Caco-2 (cell line): ENCODE data around the gene ASB4. TPM values are rescaled to one million over a fixed set of nuclear protein-coding genes. Genes with fewer than 3 reads are reported as not detected.
"Not testable (repeated sequence)": the region's sequence is repeated elsewhere in the genome, so short reads cannot be mapped to it uniquely, and the experiment has no call there.

Experiments
- BruUV-seq: library from RNA; stranded (reverse); fragments of 400-500 nt; replicated peaks from 2 replicates; lab custom pipeline; 2021; lab: Mats Ljungman, UMichigan
- CTCF ChIA-PET: fragments of 300-600 bp; sonication (Branson Sonifier 250); formaldehyde crosslinking; loops from one replicate; lab custom pipeline; 2022; ENCODE audit warnings: antibody characterized with exemption; lab: Charles Lee
- POLR2A ChIA-PET: fragments of 300-600 bp; sonication (Branson Sonifier 250); formaldehyde crosslinking; loops from one replicate; lab custom pipeline; 2022; ENCODE audit warnings: antibody characterized with exemption; lab: Charles Lee
- DNase-seq, 2 experiments: peaks; one replicate each; pipeline versions ENCODE4 v3.0.0 to v3.0.0-alpha.2; 2020 to 2022
- H3K27me3 ChIP-seq: replicated peaks from 2 replicates; pipeline ENCODE4 v1.6.0; 2011; ENCODE audit warnings: low read length; ENCODE audit not compliant: control insufficient read depth, insufficient read depth
- H3K36me3 ChIP-seq: 2 replicates; pipeline ENCODE4 v1.5.1; 2011; ENCODE audit warnings: low read length; ENCODE audit not compliant: control insufficient read depth, insufficient read depth
- H3K4me1 ChIP-seq: fragments of 250-450 bp; sonication (Bioruptor Pico); 2 replicates; pipeline ENCODE4 v1.5.1; 2020; ENCODE audit warnings: mild to moderate bottlenecking
- H3K4me3 ChIP-seq: 2 replicates; pipeline ENCODE4 v1.5.1; 2011; ENCODE audit warnings: low read depth, mild to moderate bottlenecking, control low read depth, low read length
- H3K9me3 ChIP-seq: fragments of 250-450 bp; sonication (Bioruptor Pico); 2 replicates; pipeline ENCODE4 v1.5.1; 2020; ENCODE audit warnings: mild to moderate bottlenecking, moderate library complexity
- H3K27ac Mint-ChIP-seq: one replicate; pipeline ENCODE4 v1.8.0; 2022; ENCODE audit warnings: mixed read lengths; ENCODE audit not compliant: unreplicated experiment
- H3K27me3 Mint-ChIP-seq: one replicate; pipeline ENCODE4 v1.8.0; 2022; ENCODE audit warnings: mixed read lengths; ENCODE audit not compliant: insufficient read depth, unreplicated experiment
- H3K36me3 Mint-ChIP-seq: one replicate; pipeline ENCODE4 v1.8.0; 2022; ENCODE audit warnings: mild to moderate bottlenecking, mixed read lengths; ENCODE audit not compliant: insufficient read depth, unreplicated experiment
- H3K4me1 Mint-ChIP-seq: one replicate; pipeline ENCODE4 v1.8.0; 2022; ENCODE audit warnings: low read depth, mixed read lengths; ENCODE audit not compliant: unreplicated experiment
- H3K4me3 Mint-ChIP-seq: one replicate; pipeline ENCODE4 v1.8.0; 2022; ENCODE audit warnings: mild to moderate bottlenecking, moderate library complexity, mixed read lengths; ENCODE audit not compliant: unreplicated experiment
- H3K9me3 Mint-ChIP-seq: one replicate; pipeline ENCODE4 v1.8.0; 2022; ENCODE audit warnings: mixed read lengths; ENCODE audit not compliant: unreplicated experiment
- intact Hi-C: fragments of 100-400 bp; cut with micrococcal nuclease; formaldehyde crosslinking; loops from one replicate; pipeline ENCODE4 v1.10.0; 2022; ENCODE audit not compliant: unreplicated experiment
- total RNA-seq: library from RNA; stranded (reverse); gene quantifications from 2 replicates; pipeline ENCODE4 v1.2.3, GENCODE V29; 2022
- TF ChIP-seq, protein P1 (sequence below), 2 experiments: fragments of 200-600 bp in 1 of 2; IDR thresholded peaks; 1 replicate in 1 of 2; 2 replicates in 1 of 2; pipeline versions ENCODE4 v1.5.1 to v1.8.0; 2011 to 2022; ENCODE audit warnings: antibody characterized with exemption in 1 of 2, control low read depth in 1 of 2, inconsistent platforms in 1 of 2, low read depth in 1 of 2, low read length in 1 of 2, mild to moderate bottlenecking in 1 of 2, moderate library complexity in 1 of 2; ENCODE audit not compliant: insufficient read depth in 1 of 2, severe bottlenecking in 1 of 2, unreplicated experiment in 1 of 2

ASB4 gene
- total RNA-seq, 1 experiment from 2014 or later, result not detected

DNA sequence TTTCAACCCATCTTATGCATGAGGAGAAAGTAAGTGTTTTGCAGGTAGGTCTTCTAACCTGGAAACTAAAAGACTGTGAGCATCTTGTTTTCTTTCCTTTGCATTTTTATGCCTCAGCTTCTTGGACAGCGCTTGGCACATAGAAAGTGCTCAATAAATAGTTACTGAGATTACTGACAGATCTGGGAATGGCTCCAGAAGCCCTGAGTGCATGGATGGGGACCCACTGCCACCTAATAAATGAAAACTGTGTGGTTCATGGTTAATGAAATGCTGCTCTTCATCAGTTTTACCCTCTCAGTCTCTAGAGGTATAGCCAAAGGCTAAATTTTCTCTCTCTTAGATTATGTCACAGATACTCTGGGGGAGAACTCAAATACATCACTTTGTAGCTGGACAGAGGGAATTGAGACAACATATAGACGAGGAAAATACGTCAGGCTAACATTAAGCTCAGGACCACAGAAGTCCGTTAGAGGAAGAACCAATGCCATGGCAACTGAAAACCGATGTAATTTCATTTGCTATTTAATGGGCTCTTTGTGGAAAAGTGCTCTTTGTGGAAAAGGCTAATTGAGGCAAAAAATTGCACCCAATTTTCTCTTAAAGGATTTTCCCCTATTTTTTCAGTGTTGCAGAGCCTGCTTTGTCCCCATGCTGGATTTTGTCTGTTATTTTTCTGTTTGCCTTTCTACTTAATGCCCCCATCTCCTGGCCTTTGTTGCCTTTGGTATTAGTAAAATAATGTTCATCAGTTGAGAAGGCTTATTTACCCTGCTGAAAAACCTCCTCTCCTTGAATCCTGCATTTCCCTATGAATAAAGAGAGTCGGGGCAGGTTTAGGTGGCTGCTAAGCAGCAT, 17.8 kb downstream of the ASB4 start:
- Mint-ChIP-seq H3K9me3 (no peaks in the 10 kb centered on the region), H3K27ac (no peak overlapping the region), H3K4me3 (no peak overlapping the region), H3K27me3 (no peaks in the 10 kb centered on the region), H3K4me1 (peaks cover 30% of the 10 kb centered on the region), H3K36me3 (no peaks in the 10 kb centered on the region)
- POLR2A ChIA-PET, result no interaction called here
- intact Hi-C loops, result no loop called here
- TF ChIP-seq, protein P1, sequence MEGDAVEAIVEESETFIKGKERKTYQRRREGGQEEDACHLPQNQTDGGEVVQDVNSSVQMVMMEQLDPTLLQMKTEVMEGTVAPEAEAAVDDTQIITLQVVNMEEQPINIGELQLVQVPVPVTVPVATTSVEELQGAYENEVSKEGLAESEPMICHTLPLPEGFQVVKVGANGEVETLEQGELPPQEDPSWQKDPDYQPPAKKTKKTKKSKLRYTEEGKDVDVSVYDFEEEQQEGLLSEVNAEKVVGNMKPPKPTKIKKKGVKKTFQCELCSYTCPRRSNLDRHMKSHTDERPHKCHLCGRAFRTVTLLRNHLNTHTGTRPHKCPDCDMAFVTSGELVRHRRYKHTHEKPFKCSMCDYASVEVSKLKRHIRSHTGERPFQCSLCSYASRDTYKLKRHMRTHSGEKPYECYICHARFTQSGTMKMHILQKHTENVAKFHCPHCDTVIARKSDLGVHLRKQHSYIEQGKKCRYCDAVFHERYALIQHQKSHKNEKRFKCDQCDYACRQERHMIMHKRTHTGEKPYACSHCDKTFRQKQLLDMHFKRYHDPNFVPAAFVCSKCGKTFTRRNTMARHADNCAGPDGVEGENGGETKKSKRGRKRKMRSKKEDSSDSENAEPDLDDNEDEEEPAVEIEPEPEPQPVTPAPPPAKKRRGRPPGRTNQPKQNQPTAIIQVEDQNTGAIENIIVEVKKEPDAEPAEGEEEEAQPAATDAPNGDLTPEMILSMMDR (IDR thresholded peaks at IDR 0.05; ENCODE audit: insufficient read depth in 1 of 2, low read depth in 1 of 2, low read length in 1 of 2, severe bottlenecking in 1 of 2, unreplicated experiment in 1 of 2), result no peak
- Histone ChIP-seq H3K36me3 (no peaks in the 10 kb centered on the region), H3K4me1 (peaks cover 7% of the 10 kb centered on the region), H3K4me3 (no peak overlapping the region), H3K9me3 (no peaks in the 10 kb centered on the region), H3K27me3 (no peaks in the 10 kb centered on the region)
- CTCF ChIA-PET, result no interaction called here
- BruUV-seq, result no TSS peak
- DNase-seq, result no peak

- POLR2A ChIA-PET, BruUV-seq, H3K4me3 Mint-ChIP-seq, H3K4me1 ChIP-seq, H3K27ac Mint-ChIP-seq, DNase-seq, H3K27me3 Mint-ChIP-seq, H3K36me3 Mint-ChIP-seq, CTCF ChIA-PET, intact Hi-C loops, H3K27me3 ChIP-seq, H3K9me3 ChIP-seq, H3K36me3 ChIP-seq, H3K9me3 Mint-ChIP-seq, H3K4me3 ChIP-seq: not testable (repeated sequence)
- peaks cover 27% of the 10 kb centered on the region for H3K4me1 Mint-ChIP-seq
Measured at GRCh38 chr7:95504132-95504588, 18.4 kb downstream of the ASB4 start.

GRCh38 chr7:95508780-95509179, 23.0 kb downstream of the ASB4 start:
- Histone ChIP-seq H3K4me1 (no peaks in the 10 kb centered on the region), H3K9me3 (no peaks in the 10 kb centered on the region), H3K4me3 (no peak overlapping the region), H3K27me3 (no peaks in the 10 kb centered on the region), H3K36me3 (no peaks in the 10 kb centered on the region)
- Mint-ChIP-seq H3K27me3 (no peaks in the 10 kb centered on the region), H3K9me3 (no peaks in the 10 kb centered on the region), H3K27ac (no peak overlapping the region), H3K36me3 (no peaks in the 10 kb centered on the region), H3K4me3 (no peak overlapping the region), H3K4me1 (no peaks in the 10 kb centered on the region)
- ChIA-PET CTCF (interaction anchor here (0.9 to 1.2 kb wide), 2 partner anchors 179 to 181 kb away, joined by 4 read pairs; no protein-coding TSS in a partner anchor), POLR2A (no interaction called here)
- DNase-seq, result no peak
- TF ChIP-seq, protein P1 (IDR thresholded peaks at IDR 0.05; ENCODE audit: insufficient read depth in 1 of 2, low read depth in 1 of 2, low read length in 1 of 2, severe bottlenecking in 1 of 2, unreplicated experiment in 1 of 2), result no peak
- no TSS peak for BruUV-seq
- intact Hi-C loops, result no loop called here
